Measurements from ENCODE around the gene NBL1. TPM values are rescaled to one million over a fixed set of nuclear protein-coding genes. Genes with fewer than 3 reads are reported as not detected.

Gene NBL1
- total RNA-seq, 1 experiment from 2014 or later = 40.5 TPM

- no peak for DNase-seq (ENCODE audit: low read depth)
Measured at GRCh38 chr1:19670787-19671186, 26.7 kb downstream of the NBL1 start.

GRCh38 chr1:19672237-19672636 is 28.1 kb downstream of the NBL1 start:
- no peak for DNase-seq (ENCODE audit: low read depth)

- DNase-seq (ENCODE audit: low read depth) = no peak
Measured at GRCh38 chr1:19675797-19676196, 31.7 kb downstream of the NBL1 start.

GRCh38 chr1:19676438-19676922 is 32.4 kb downstream of the NBL1 start:
- peak; percentile 93 for DNase-seq (ENCODE audit: low read depth)

- DNase-seq (ENCODE audit: low read depth) = no peak
Measured at GRCh38 chr1:19678493-19678892, 34.4 kb downstream of the NBL1 start.

- no peak for DNase-seq (ENCODE audit: low read depth)
Measured at GRCh38 chr1:19678931-19679453, 34.9 kb downstream of the NBL1 start.

GRCh38 chr1:19679691-19680090 is 35.6 kb downstream of the NBL1 start:
- no peak for DNase-seq (ENCODE audit: low read depth)

GRCh38 chr1:19680644-19681043 is 36.5 kb downstream of the NBL1 start:
- DNase-seq (ENCODE audit: low read depth) = no peak

- DNase-seq (ENCODE audit: low read depth) = peak; percentile 91
Measured at GRCh38 chr1:19682257-19682656, 38.1 kb downstream of the NBL1 start.

GRCh38 chr1:19682901-19683300 is 38.8 kb downstream of the NBL1 start:
- no peak for DNase-seq (ENCODE audit: low read depth)

- DNase-seq (ENCODE audit: low read depth) = no peak
Measured at GRCh38 chr1:19683351-19683750, 39.2 kb downstream of the NBL1 start.

GRCh38 chr1:19684677-19685076 is 40.6 kb downstream of the NBL1 start:
- no peak for DNase-seq (ENCODE audit: low read depth)

- DNase-seq (ENCODE audit: low read depth) = no peak
Measured at GRCh38 chr1:19685994-19686393, 41.9 kb downstream of the NBL1 start.

- DNase-seq (ENCODE audit: low read depth) = no peak
Measured at GRCh38 chr1:19687414-19687813, 43.3 kb downstream of the NBL1 start.

GRCh38 chr1:19688041-19688842 is 44.1 kb downstream of the NBL1 start:
- no peak for DNase-seq (ENCODE audit: low read depth)

GRCh38 chr1:19689085-19689757 is 45.1 kb downstream of the NBL1 start:
- no peak for DNase-seq (ENCODE audit: low read depth)

GRCh38 chr1:19689856-19690255 is 45.7 kb downstream of the NBL1 start:
- DNase-seq (ENCODE audit: low read depth) = no peak

- DNase-seq (ENCODE audit: low read depth) = no peak
Measured at GRCh38 chr1:19690342-19690741, 46.2 kb downstream of the NBL1 start.

- no peak for DNase-seq (ENCODE audit: low read depth)
Measured at GRCh38 chr1:19694298-19694697, 50.2 kb downstream of the NBL1 start.

- DNase-seq (ENCODE audit: low read depth) = no peak
Measured at GRCh38 chr1:19695772-19696171, 51.7 kb downstream of the NBL1 start.

GRCh38 chr1:19696820-19697219 is 52.7 kb downstream of the NBL1 start:
- DNase-seq (ENCODE audit: low read depth) = no peak

GRCh38 chr1:19698181-19698580 is 54.1 kb downstream of the NBL1 start:
- no peak for DNase-seq (ENCODE audit: low read depth)
